C4-2B (cell line): Measurements from ENCODE around the gene MCF2.

Experiments
- H3K27ac ChIP-seq: fragments of 450-650 bp; 2 replicates; pipeline ENCODE4 v1.5.1; 2017
- CTCF ChIP-seq: fragments of 450-650 bp; conservative IDR thresholded peaks from 2 replicates; pipeline ENCODE4 v1.5.1; 2017; ENCODE audit warnings: mild to moderate bottlenecking
- ZFX ChIP-seq: fragments of 450-650 bp; IDR thresholded peaks from 2 replicates; pipeline ENCODE4 v1.6.1; 2017

The MCF2 gene

DNA sequence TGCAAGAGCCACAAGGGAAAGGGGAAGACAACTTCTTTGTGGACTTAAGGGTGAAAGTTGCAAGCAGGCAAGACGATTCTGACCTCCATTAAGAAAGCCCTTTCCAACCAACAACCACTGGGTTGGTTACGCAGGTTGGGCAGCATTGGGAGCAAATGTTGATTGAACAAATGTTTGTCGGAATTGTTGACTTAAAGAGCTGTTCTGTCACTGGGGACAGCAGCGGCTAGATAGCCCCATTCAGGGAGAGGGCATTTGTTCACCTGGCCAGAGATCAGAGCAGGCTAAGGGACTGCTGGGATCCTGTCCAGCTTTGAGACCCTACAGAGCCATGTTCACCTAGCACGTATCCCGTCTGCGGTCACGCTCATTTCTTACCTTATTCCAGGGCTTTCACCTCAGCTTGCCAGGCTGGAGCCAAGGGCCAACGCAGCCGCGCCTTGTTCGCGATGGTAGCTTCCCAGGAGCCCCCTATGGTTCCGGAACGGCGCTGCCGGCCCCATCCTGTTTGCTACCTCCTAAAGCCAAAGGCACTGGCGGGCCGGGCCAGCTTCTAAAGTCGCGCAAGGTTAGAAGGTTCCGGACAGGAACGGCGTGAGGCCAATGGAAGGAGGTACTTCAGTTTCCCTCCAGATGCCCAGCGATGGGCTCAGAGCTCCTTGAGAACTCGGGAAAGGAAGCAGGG, 152.8 kb downstream of the MCF2 start:
- TF ChIP-seq ZFX (no peak), CTCF (no peak)
- no peak overlapping the region for H3K27ac ChIP-seq

DNA sequence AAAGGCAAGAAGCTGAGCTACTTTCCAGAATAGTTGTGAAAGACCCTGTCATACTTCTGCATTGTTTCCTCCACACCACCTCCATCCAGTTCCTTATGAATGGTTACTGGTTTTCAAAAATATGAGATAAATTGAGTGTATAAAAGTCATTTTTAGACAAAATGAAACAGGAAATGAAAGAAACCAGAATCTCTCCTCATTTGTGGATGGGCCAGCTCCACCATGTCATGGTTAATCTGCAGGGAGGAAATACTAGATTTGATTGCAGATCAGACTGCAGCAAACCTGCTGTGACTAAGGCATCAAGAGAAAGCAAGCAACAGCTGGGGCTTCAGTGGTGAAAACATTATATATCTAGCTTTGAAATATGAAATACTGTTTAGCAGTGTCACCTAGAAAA, 153.6 kb downstream of the MCF2 start:
- no peak overlapping the region for H3K27ac ChIP-seq
- TF ChIP-seq CTCF = no peak

GRCh38 chrX:139544591-139544990, 163.4 kb downstream of the MCF2 start:
- TF ChIP-seq CTCF (no peak), ZFX (no peak)
- H3K27ac ChIP-seq = peak overlapping the region; percentile 37; the same call in 1 of the 2 replicates

DNA sequence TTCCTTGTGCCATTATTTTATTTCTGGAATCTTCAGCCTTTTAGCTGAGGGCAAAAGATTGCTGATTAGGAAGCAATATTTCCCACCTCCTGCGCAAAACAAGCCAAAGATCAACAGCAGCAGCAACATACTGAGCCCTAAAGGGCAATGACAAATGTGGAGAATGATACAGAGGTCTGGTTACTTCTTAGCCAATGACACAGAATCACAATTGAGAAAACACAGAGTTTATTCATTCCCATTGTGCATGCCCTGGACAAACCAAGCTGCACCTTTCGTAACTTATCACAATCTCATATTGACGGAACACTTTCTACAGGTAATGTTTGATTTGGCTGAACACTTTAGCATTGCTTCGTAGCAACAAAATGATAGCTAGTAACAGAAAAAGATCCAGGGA, 164.0 kb downstream of the MCF2 start:
- TF ChIP-seq ZFX (no peak), CTCF (no peak)
- H3K27ac ChIP-seq = no peak overlapping the region; the same call in 1 of the 2 replicates

DNA sequence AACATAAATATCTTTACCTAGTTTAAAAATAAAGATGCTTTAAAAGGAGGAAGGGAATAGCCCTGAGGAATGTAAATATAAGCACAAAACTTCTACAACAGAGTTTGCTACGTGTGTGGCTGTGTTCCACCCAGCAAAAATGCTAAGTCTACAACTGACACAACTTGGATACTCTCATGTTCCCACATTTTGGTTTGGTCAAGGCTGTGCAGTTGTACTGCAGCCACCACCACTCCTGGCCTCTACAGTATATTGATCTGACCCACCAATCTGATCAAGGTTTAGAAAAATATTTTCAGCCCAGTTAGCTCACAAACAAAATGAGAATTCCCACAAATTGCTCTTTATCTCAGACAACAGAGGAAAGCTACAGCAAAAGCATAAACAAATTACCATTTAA, 165.3 kb downstream of the MCF2 start:
- TF ChIP-seq ZFX (no peak), CTCF (no peak)
- H3K27ac ChIP-seq = no peak overlapping the region

DNA sequence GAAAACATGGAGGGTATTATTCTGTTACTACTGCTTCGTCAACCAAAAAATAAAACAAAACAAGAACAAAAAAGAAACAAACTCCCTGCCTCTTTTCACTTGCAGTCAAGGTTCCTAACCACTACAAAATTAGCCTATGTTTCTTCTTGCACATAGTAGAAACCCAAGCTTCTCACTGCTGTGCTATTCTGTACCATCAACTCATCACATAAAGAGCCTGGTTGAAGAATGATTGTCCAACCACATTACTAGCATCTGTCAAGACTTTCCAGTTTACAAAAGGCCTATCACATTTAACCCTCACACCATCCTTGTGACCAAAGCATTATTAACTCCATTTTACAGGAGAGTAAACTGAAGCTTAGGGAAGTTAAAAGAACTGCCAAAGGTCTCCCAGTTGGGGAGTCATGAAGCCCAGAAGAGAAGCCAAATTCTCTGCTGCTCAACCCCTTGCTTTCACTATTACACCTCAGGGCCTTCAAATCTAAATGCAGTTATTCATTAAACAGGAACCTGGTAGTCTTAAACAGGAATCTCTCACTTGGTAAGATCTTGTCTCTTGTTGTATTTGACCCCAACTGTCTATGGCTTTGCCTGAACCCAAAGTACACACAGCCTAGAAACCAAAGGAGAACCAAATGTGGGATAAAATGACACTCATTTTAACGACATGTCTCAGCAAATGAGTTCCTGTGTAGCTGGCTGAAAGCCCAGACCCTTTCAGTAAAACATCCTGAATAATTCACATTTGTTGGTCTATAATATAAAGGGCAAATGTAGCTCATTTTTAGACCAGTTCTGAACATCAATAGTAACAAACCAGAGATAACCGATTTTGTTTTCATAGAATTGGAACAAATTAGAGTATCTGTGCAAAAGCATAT, 168.8 kb downstream of the MCF2 start:
- H3K27ac ChIP-seq = no peak overlapping the region
- no peak for TF ChIP-seq CTCF
- no peak for TF ChIP-seq ZFX

DNA sequence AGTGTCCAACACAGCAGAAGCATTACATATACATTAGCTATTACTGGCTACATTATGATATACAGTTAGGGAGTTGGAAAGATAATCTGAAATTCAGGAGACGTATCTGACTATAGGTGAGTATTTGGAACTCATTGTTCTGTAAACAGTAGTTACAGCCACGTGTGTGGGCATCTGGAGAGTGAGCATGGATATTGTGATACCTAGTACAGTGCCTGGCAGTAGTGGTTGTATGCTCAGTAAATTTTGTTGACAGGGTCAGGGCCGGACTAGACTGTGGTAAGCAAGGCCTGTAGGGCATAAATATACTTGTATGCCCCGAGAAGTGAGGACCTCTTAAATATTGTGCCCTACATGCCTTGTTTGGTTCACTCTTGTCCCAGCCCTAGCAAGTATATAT, 174.5 kb downstream of the MCF2 start:
- no peak overlapping the region for H3K27ac ChIP-seq
- TF ChIP-seq ZFX = no peak
- TF ChIP-seq CTCF = no peak
